CD4-positive, alpha-beta T cell (primary cell): ENCODE results near the gene BMAL2. TPM values are rescaled to one million over a fixed set of nuclear protein-coding genes. Genes with fewer than 3 reads are reported as not detected.

Source experiments
- ATAC-seq: fragments of 200-7000 bp; cut with Tn5 transposase; one replicate; pipeline ENCODE4 v1.10.0; 2022; ENCODE audit warnings: mild to moderate bottlenecking; ENCODE audit not compliant: poor library complexity
- CTCF ChIA-PET: fragments of 350-600 bp; sonication (Branson Sonifier 250); formaldehyde crosslinking; loops from one replicate; lab custom pipeline; 2021; ENCODE audit warnings: antibody characterized with exemption, inconsistent platforms; lab: Charles Lee
- POLR2A ChIA-PET: fragments of 350-600 bp; sonication (Branson Sonifier 250); formaldehyde crosslinking; loops from one replicate; lab custom pipeline; 2021; ENCODE audit warnings: antibody characterized with exemption, inconsistent platforms; lab: Charles Lee
- DNase-seq, 14 experiments: peaks; one replicate each; pipeline ENCODE4 v3.0.0-alpha.2; 2013 to 2020; ENCODE audit warnings: mixed read lengths in 2 of 14
- H3K27ac ChIP-seq, 2 donors: one replicate each; pipeline versions ENCODE4 v1.5.1 to v1.7.0; 2013; ENCODE audit warnings: low read length in 2 of 2, low read depth in 1 of 2, mild to moderate bottlenecking in 1 of 2
- H3K27me3 ChIP-seq, 2 experiments: 1 replicate in 1 of 2; 2 replicates in 1 of 2; pipeline versions ENCODE4 v1.6.1 to v1.7.0; 2013; ENCODE audit warnings: low read length in 2 of 2, control low read depth in 1 of 2, mild to moderate bottlenecking in 1 of 2, moderate library complexity in 1 of 2; ENCODE audit not compliant: insufficient read depth in 2 of 2, control insufficient read depth in 1 of 2
- H3K36me3 ChIP-seq: one replicate; pipeline ENCODE4 v1.6.1; 2013; ENCODE audit warnings: low read length, control low read depth; ENCODE audit not compliant: insufficient read depth
- H3K4me1 ChIP-seq: one replicate; pipeline ENCODE4 v1.6.1; 2013; ENCODE audit warnings: low read length, control low read depth; ENCODE audit not compliant: insufficient read depth
- H3K4me3 ChIP-seq: one replicate; pipeline ENCODE4 v1.5.1; 2013; ENCODE audit warnings: mild to moderate bottlenecking, low read length, moderate library complexity
- H3K9me3 ChIP-seq, 2 experiments: 1 replicate in 1 of 2; 2 replicates in 1 of 2; pipeline versions ENCODE4 v1.6.1 to v1.7.0; 2013; ENCODE audit warnings: low read length in 2 of 2, mild to moderate bottlenecking in 2 of 2, control low read depth in 1 of 2, moderate library complexity in 1 of 2; ENCODE audit not compliant: control insufficient read depth in 1 of 2, insufficient read depth in 1 of 2
- H3K27ac Mint-ChIP-seq: one replicate; pipeline ENCODE4 v1.8.0; 2020; ENCODE audit warnings: mixed read lengths
- H3K27me3 Mint-ChIP-seq: one replicate; pipeline ENCODE4 v1.8.0; 2021; ENCODE audit warnings: mixed read lengths
- H3K36me3 Mint-ChIP-seq: one replicate; pipeline ENCODE4 v1.8.0; 2021; ENCODE audit warnings: low read depth, mixed read lengths
- H3K4me1 Mint-ChIP-seq: one replicate; pipeline ENCODE4 v1.8.0; 2021; ENCODE audit warnings: low read depth, mixed read lengths
- H3K4me3 Mint-ChIP-seq: one replicate; pipeline ENCODE4 v1.8.0; 2020; ENCODE audit warnings: mild to moderate bottlenecking, mixed read lengths
- H3K9me3 Mint-ChIP-seq: one replicate; pipeline ENCODE4 v1.8.0; 2020; ENCODE audit warnings: mixed read lengths
- intact Hi-C, 2 experiments: fragments of 100-400 bp; cut with DNase I in 1 of 2; cut with micrococcal nuclease in 1 of 2; formaldehyde crosslinking; loops; one replicate each; pipeline versions ENCODE4 v1.15.1 to v1.9.0; 2023 to 2025; cut with DNase I, micrococcal nuclease
- total RNA-seq, 174 experiments: library from RNA in 2 of 174; stranded (reverse) in 2 of 174; gene quantifications; one replicate each; pipeline ENCODE4 v1.2.3 and lab custom pipeline; 2021 to 2026
- TF ChIP-seq, protein P1 (sequence below): fragments of 200-600 bp; IDR thresholded peaks from one replicate; pipeline ENCODE4 v1.8.0; 2022; ENCODE audit warnings: antibody characterized with exemption, mild to moderate bottlenecking

BMAL2 gene
- total RNA-seq, 2 experiments from 2014 or later: 0.16 to 0.17 TPM

DNA sequence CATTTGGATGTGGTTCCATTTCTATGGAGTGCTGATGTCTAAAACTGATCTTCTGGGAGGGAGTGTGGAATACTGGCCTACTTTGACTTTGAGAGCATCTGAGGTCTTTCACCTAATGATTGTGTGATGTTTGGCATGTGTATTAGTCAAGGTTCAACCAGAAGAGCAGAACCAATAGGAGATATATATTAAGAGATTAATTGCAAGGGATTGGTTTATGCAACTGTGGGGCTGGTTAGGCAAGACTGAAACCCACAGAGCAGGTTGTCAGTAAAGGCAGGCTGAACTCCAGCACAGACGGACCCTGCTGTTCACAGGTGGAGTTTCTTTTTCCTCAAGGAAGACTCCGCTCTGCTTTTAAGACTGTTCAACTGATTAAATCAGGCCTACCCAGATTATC, 11.6 kb downstream of the BMAL2 start:
- no peaks in the 10 kb centered on the region for H3K36me3 ChIP-seq
- Mint-ChIP-seq H3K4me1 (no peaks in the 10 kb centered on the region), H3K9me3 (no peaks in the 10 kb centered on the region), H3K4me3 (no peak overlapping the region), H3K27me3 (no peaks in the 10 kb centered on the region), H3K27ac (no peak overlapping the region), H3K36me3 (no peaks in the 10 kb centered on the region)
- intact Hi-C loops: no loop called here
- ChIA-PET POLR2A (no interaction called here), CTCF (no interaction called here)
- no peaks in the 10 kb centered on the region for H3K27me3 ChIP-seq
- H3K27ac ChIP-seq: no peak overlapping the region
- H3K4me1 ChIP-seq: no peaks in the 10 kb centered on the region
- TF ChIP-seq, protein P1, sequence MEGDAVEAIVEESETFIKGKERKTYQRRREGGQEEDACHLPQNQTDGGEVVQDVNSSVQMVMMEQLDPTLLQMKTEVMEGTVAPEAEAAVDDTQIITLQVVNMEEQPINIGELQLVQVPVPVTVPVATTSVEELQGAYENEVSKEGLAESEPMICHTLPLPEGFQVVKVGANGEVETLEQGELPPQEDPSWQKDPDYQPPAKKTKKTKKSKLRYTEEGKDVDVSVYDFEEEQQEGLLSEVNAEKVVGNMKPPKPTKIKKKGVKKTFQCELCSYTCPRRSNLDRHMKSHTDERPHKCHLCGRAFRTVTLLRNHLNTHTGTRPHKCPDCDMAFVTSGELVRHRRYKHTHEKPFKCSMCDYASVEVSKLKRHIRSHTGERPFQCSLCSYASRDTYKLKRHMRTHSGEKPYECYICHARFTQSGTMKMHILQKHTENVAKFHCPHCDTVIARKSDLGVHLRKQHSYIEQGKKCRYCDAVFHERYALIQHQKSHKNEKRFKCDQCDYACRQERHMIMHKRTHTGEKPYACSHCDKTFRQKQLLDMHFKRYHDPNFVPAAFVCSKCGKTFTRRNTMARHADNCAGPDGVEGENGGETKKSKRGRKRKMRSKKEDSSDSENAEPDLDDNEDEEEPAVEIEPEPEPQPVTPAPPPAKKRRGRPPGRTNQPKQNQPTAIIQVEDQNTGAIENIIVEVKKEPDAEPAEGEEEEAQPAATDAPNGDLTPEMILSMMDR: no peak
- no peaks in the 10 kb centered on the region for H3K9me3 ChIP-seq
- ATAC-seq: no peak
- no peak for DNase-seq
- no peak overlapping the region for H3K4me3 ChIP-seq

DNA sequence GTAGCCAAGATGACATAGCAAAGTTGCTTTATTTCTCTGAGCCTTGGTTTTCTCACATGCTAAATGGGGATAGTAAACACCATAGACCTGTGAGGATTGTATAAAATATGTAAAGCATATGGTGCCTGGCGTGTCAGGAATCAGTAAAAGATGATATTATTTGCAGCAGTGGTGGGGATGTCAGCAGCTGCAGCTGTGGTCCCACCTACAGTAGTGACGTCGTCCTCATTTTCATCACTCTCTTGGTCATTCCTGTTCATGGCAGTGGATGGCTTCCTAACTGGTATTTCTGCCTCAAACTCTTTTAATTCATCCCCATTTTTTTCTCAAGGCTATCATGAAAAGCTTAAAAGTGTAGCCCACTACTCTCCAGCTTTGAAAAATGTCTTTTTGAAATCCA, 12.1 kb downstream of the BMAL2 start:
- DNase-seq (no peak), ATAC-seq (no peak)
- no peak overlapping the region for H3K27ac ChIP-seq
- Mint-ChIP-seq H3K9me3 (no peaks in the 10 kb centered on the region), H3K4me1 (no peaks in the 10 kb centered on the region), H3K36me3 (no peaks in the 10 kb centered on the region), H3K27ac (no peak overlapping the region), H3K27me3 (no peaks in the 10 kb centered on the region), H3K4me3 (no peak overlapping the region)
- H3K4me3 ChIP-seq: no peak overlapping the region
- H3K27me3 ChIP-seq: no peaks in the 10 kb centered on the region
- no peaks in the 10 kb centered on the region for H3K9me3 ChIP-seq
- ChIA-PET POLR2A (no interaction called here), CTCF (no interaction called here)
- H3K4me1 ChIP-seq: no peaks in the 10 kb centered on the region
- no peaks in the 10 kb centered on the region for H3K36me3 ChIP-seq
- intact Hi-C loops: no loop called here
- TF ChIP-seq, protein P1: no peak

DNA sequence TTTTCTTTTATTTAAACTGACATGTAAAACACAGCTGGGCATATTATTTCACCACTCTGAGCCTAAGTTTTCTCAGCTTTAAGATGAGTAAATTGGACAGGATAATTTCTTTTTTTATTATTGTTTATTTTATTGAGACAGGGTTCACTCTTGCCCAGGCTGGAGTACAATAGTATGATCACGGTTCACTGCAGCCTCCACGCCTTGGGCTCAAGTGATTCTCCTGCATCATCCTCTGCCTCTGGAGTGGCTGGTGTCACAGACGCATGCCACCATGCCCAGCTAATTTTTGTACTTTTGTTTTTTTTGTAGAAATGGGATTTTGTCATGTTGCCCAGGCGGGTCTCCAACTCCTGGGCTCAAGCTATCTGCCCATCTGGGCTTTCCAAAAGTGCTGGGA, 12.7 kb downstream of the BMAL2 start:
- Histone ChIP-seq H3K4me1 (no peaks in the 10 kb centered on the region), H3K36me3 (no peaks in the 10 kb centered on the region), H3K4me3 (no peak overlapping the region), H3K27me3 (no peaks in the 10 kb centered on the region), H3K9me3 (no peaks in the 10 kb centered on the region), H3K27ac (no peak overlapping the region)
- Mint-ChIP-seq H3K9me3 (no peaks in the 10 kb centered on the region), H3K36me3 (no peaks in the 10 kb centered on the region), H3K27me3 (no peaks in the 10 kb centered on the region), H3K27ac (no peak overlapping the region), H3K4me3 (no peak overlapping the region), H3K4me1 (no peaks in the 10 kb centered on the region)
- TF ChIP-seq, protein P1: no peak
- ChIA-PET CTCF (no interaction called here), POLR2A (no interaction called here)
- intact Hi-C loops: no loop called here
- no peak for ATAC-seq
- no peak for DNase-seq
